HepG2 (cell line): ENCODE measurements around the gene TXNL4A. TPM values are rescaled to one million over a fixed set of nuclear protein-coding genes. Genes with fewer than 3 reads are reported as not detected.

Experiments used
- ATAC-seq: fragments of 200-7000 bp; cut with Tn5 transposase; 3 replicates; pipeline ENCODE4 v1.9.1; 2020; ENCODE audit warnings: mild to moderate bottlenecking, moderate library complexity
- BruUV-seq: library from RNA; stranded (reverse); fragments of 400-500 nt; replicated peaks from 2 replicates; lab custom pipeline; 2021; lab: Mats Ljungman, UMichigan
- CTCF ChIA-PET: fragments of 300-600 bp; formaldehyde crosslinking; extraction: SDS; loops from one replicate; lab custom pipeline; 2021; ENCODE audit warnings: low total read pairs, inconsistent platforms, low intra/inter-chr PET ratio; lab: Yijun Ruan, JAX
- POLR2A ChIA-PET: fragments of 350-600 bp; sonication (Branson Sonifier 250); formaldehyde crosslinking; loops from one replicate; lab custom pipeline; 2020; ENCODE audit warnings: antibody characterized with exemption, inconsistent platforms; lab: Yijun Ruan, JAX
- DNase-seq: peaks from one replicate; pipeline ENCODE4 v3.0.0-alpha.2; 2015; ENCODE audit warnings: low spot score
- FAIRE-seq: peaks from 3 replicates; lab custom pipeline; 2011; peaks lifted over from hg19 to GRCh38; lab: Jason Lieb, UNC
- H2AFZ ChIP-seq: one replicate; pipeline ENCODE4 v1.6.1; 2011; ENCODE audit warnings: low read length, inconsistent platforms
- H3K27ac ChIP-seq: fragments of 300-600 bp; 3 replicates; pipeline ENCODE4 v1.8.0; 2011; ENCODE audit warnings: mixed run types, mild to moderate bottlenecking, mixed read lengths, low read length, inconsistent platforms; ENCODE audit not compliant: insufficient read depth; ENCODE audit errors: extremely low read length
- H3K27me3 ChIP-seq, 2 experiments: fragments of 200-600 bp in 1 of 2; 2 replicates in 1 of 2; 3 replicates in 1 of 2; pipeline versions ENCODE4 v1.6.0 to v1.8.0; 2011; ENCODE audit warnings: low read length in 2 of 2, mild to moderate bottlenecking in 2 of 2, moderate library complexity in 2 of 2, inconsistent platforms in 1 of 2; ENCODE audit not compliant: insufficient read depth in 2 of 2, control insufficient read depth in 1 of 2
- H3K36me3 ChIP-seq, 2 experiments: fragments of 200-600 bp in 1 of 2; replicated peaks in 1 of 2; 2 replicates in 1 of 2; 3 replicates in 1 of 2; pipeline versions ENCODE4 v1.5.1 to v1.8.0; 2011; ENCODE audit warnings: low read length in 2 of 2, inconsistent platforms in 1 of 2; ENCODE audit not compliant: insufficient read depth in 2 of 2, control insufficient read depth in 1 of 2
- H3K4me1 ChIP-seq: 2 replicates; pipeline ENCODE4 v1.5.1; 2012; ENCODE audit warnings: low read length, inconsistent platforms; ENCODE audit not compliant: insufficient read depth
- H3K4me2 ChIP-seq: 2 replicates; pipeline ENCODE4 v1.6.0; 2011; ENCODE audit warnings: low read depth, low read length, inconsistent platforms
- H3K4me3 ChIP-seq, 3 experiments: fragments of 200-600 bp in 1 of 3; sonication (generic), shearing (Covaris generic) in 1 of 3; replicated peaks in 1 of 3; 2 replicates each; pipeline ENCODE4 v1.5.1; 2011 to 2016; ENCODE audit warnings: low read length in 3 of 3, inconsistent platforms in 2 of 3, low read depth in 2 of 3, mild to moderate bottlenecking in 2 of 3, control low read depth in 1 of 3, mixed read lengths in 1 of 3; ENCODE audit not compliant: insufficient read depth in 1 of 3
- H3K79me2 ChIP-seq: one replicate; pipeline ENCODE4 v1.6.1; 2011; ENCODE audit warnings: low read length, inconsistent platforms; ENCODE audit not compliant: insufficient read depth
- H3K9ac ChIP-seq: 2 replicates; pipeline ENCODE4 v1.6.0; 2011; ENCODE audit warnings: mild to moderate bottlenecking, low read depth, low read length, inconsistent platforms; ENCODE audit not compliant: insufficient read depth
- H3K9me3 ChIP-seq: 2 replicates; pipeline ENCODE4 v1.5.1; 2012; ENCODE audit warnings: mild to moderate bottlenecking, low read length
- H4K20me1 ChIP-seq: 2 replicates; pipeline ENCODE4 v1.6.0; 2011; ENCODE audit warnings: inconsistent platforms, mild to moderate bottlenecking, low read length, moderate library complexity; ENCODE audit not compliant: insufficient read depth
- FOSL1 ChIP-seq: sonication (generic); formaldehyde crosslinking; IDR thresholded peaks from 2 replicates; pipeline ENCODE4 v1.9.0; 2021; ENCODE audit warnings: missing genetic modification reagents, borderline replicate concordance
- HMG20A ChIP-seq: IDR thresholded peaks from 2 replicates; pipeline ENCODE4 v1.6.1; 2016; ENCODE audit warnings: borderline replicate concordance
- HOXA9 ChIP-seq: sonication (generic); formaldehyde crosslinking; IDR thresholded peaks from 2 replicates; pipeline ENCODE4 v1.8.1; 2022; ENCODE audit warnings: missing genetic modification reagents, mild to moderate bottlenecking, moderate library complexity, borderline replicate concordance
- RARA ChIP-seq: IDR thresholded peaks from 2 replicates; pipeline ENCODE4 v1.6.1; 2016; ENCODE audit warnings: missing genetic modification reagents, missing compliant biosample characterization
- ZNF253 ChIP-seq: sonication (generic); formaldehyde crosslinking; IDR thresholded peaks from 2 replicates; pipeline ENCODE4 v1.8.0; 2022; ENCODE audit warnings: mild to moderate bottlenecking, missing genetic modification reagents, borderline replicate concordance
- ZNF354B ChIP-seq: sonication (generic); formaldehyde crosslinking; IDR thresholded peaks from 2 replicates; pipeline ENCODE4 v1.8.0; 2022; ENCODE audit warnings: mild to moderate bottlenecking, missing genetic modification reagents
- ZNF576 ChIP-seq: sonication (generic); formaldehyde crosslinking; IDR thresholded peaks from 2 replicates; pipeline ENCODE4 v1.4.0; 2020; ENCODE audit warnings: mild to moderate bottlenecking, missing genetic modification reagents
- ZSCAN21 ChIP-seq: sonication (generic); formaldehyde crosslinking; IDR thresholded peaks from 2 replicates; pipeline ENCODE4 v1.8.0; 2022; ENCODE audit warnings: mild to moderate bottlenecking, missing genetic modification reagents, moderate library complexity, borderline replicate concordance
- WGBS: methylation state at CpG from one replicate; pipeline ENCODE4 v1.1.6; 2017; ENCODE audit warnings: low lambda C conversion rate; 5-methylcytosine and 5-hydroxymethylcytosine counted together
- in situ Hi-C: cut with HindIII; loops from 2 replicates; pipeline ENCODE4 v1.10.0; 2017; ENCODE audit warnings: low pct_unique_long_range_greater_than_20kb; ENCODE audit not compliant: extremely low pct_ligation_motif_present
- intact Hi-C: fragments of 100-400 bp; cut with micrococcal nuclease; formaldehyde crosslinking; loops from one replicate; pipeline ENCODE4 v1.10.0; 2022; ENCODE audit not compliant: unreplicated experiment
- polyA plus RNA-seq, 8 experiments: library from polyadenylated mRNA; depleted of rRNA in 3 of 8; stranded (reverse) in 7 of 8; unstranded in 1 of 8; fragments of >200 nt; fragmentation: Illumina TruSeq in 4 of 8; extraction: Trizol in 4 of 8; gene quantifications; 2 replicates each; pipeline versions ENCODE4 v1.2.1 to v1.2.3, GENCODE V29; 2011 to 2016; ENCODE audit warnings: low read depth in 4 of 8, missing spikeins in 1 of 8, mixed read lengths in 1 of 8; ENCODE audit not compliant: insufficient read depth in 1 of 8
- total RNA-seq, 5 experiments: library from RNA; depleted of rRNA; stranded (reverse); fragments of >200 nt; fragmentation: Illumina TruSeq; extraction: Trizol; gene quantifications; 2 replicates each; pipeline ENCODE4 v1.2.3, GENCODE V29; 2016; ENCODE audit warnings: low read depth in 1 of 5

TXNL4A gene
- total and polyA plus RNA-seq, 2 of the 13 experiments (the other 11 are each of a cell fraction or from before 2014, with no cell fraction given): 172 to 202 TPM

GRCh38 chr18:79947054-79947755, 41.2 kb downstream of the TXNL4A start:
- ATAC-seq (no peak), FAIRE-seq (no peak)
- WGBS: 92% methylated on average over 12 of the region's 14 CpGs
- Histone ChIP-seq H3K4me1 (peaks cover 72% of the 10 kb centered on the region), H2AFZ (no peak overlapping the region)
- TF ChIP-seq ZNF354B (CRISPR knock-in tag) (no peak), HMG20A (CRISPR knock-in tag) (no peak), ZNF253 (CRISPR knock-in tag) (no peak), ZSCAN21 (CRISPR knock-in tag) (no peak), HOXA9 (no peak), FOSL1 (CRISPR knock-in tag) (no peak), RARA (no peak), ZNF576 (no peak)
- TF ChIP-seq, all 625 proteins: peak for 0
- BruUV-seq: no TSS peak
- Histone ChIP-seq H3K27me3 (no peaks in the 10 kb centered on the region; a peak in 1 of 5 replicates), H3K27ac (peak overlapping the region; percentile 63), H3K9me3 (no peaks in the 10 kb centered on the region), H4K20me1 (peaks cover 12% of the 10 kb centered on the region; the same call in 1 of the 2 replicates), H3K79me2 (peaks cover 80% of the 10 kb centered on the region), H3K9ac (no peak overlapping the region), H3K4me2 (peak overlapping the region; percentile 55), H3K4me3 (peak overlapping the region in 1 of 3 experiments; percentile 88; a peak in 1 of 6 replicates), H3K36me3 (peaks cover 8 to 19% of the 10 kb centered on the region in 2 experiments; a peak in 4 of 5 replicates)
- intact Hi-C loops: no loop called here
- no peak for DNase-seq
- in situ Hi-C loops: no loop called here
- POLR2A ChIA-PET: interaction anchor here (1.2 to 2.0 kb wide), 7 partner anchors 11 to 87 kb away, joined by 3 to 16 read pairs (median 6); partner anchors contain the start of genes RBFA and TXNL4A
- CTCF ChIA-PET: no interaction called here
